Stimulated activated CD8-positive, alpha-beta memory T cell treated with anti-CD3 and anti-CD28 coated beads, Interleukin-4, amount 100 ng/mL, for 4 hours (primary cell): ENCODE data around the gene EFCAB5.
"Not testable (repeated sequence)": the region's sequence is repeated elsewhere in the genome, so short reads cannot be mapped to it uniquely, and the experiment has no call there.

Experiments
- DNase-seq, 2 donors: peaks; one replicate each; pipeline ENCODE4 v3.0.0-alpha.2; 2020; ENCODE audit warnings: low read depth in 2 of 2, low spot score in 1 of 2

EFCAB5 gene

DNA sequence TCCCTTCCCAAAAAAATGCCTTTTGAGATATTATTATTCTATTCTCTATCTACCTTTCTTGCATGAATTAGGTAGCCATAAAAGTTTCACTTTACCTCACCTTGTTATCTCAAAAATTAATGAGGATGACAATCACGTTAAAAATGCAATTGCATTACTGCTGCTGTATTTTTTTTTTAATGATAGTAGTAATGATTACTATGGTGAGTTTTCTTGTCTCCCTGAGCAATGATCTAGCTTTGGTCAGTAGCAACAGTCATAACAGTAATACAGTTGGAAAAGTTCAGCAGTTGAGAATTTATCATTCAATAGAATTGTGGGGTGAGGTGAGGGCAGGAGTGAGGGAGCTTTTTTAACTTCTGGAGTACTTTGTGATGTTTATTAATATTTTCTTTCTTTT, at the start of gene EFCAB5:
Gene EFCAB5 (plus strand): TSS at position 301 of the 400 bp plus-strand sequence. CDS start 163 bp downstream, outside the sequence.
- DNase-seq = no peak

DNA sequence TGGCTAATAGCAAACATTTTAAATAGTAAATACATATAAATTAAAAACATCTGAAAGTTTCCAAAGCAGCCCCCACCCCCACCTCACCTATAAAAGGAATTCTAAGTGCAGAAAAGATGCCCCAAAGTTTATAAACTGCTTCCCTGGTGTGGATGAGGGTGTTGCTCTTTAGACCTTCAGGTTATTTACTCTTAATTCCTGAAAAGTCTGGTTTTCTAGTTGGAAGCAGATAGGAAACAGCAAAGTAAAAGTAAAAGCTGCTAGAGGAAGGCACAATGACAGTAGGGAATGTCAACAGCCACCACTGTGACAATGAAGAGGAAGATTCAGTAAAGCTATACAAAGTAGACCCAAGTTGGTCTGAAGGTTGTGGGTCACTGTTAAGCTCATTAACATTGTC, 49.2 kb upstream of the EFCAB5 start:
- DNase-seq = no peak

DNA sequence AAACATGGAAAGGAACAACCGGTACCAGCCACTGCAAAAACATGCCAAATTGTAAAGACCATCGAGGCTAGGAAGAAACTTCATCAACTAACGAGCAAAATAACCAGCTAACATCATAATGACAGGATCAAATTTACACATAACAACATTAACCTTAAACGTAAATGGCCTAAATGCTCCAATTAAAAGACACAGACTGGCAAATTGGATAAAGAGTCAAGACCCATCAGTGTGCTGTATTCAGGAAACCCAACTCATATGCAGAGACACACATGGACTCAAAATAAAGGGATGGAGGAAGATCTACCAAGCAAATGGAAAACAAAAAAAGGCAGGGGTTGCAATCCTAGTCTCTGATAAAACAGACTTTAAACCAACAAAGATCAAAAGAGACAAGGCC, 44.3 kb upstream of the EFCAB5 start:
- DNase-seq = not testable (repeated sequence)

DNA sequence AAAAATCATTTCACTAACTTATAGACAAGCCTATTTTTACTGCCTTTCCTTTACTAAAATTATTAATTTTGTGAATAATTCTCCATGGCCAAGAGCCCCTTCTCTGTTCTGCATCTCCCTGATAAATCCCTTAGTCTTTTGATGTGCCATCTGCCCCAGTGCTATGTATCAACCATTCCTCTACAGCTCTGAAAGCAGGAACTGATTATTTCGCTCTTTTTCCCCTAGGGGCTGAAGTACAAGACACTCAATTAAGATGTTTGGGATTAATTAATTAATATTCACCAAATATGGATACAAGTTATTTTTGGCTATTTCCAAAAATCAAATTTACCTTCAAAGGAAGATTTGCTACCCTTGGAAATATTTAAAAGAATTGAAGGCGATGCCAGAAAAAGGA, 38.0 kb upstream of the EFCAB5 start:
- no peak for DNase-seq

DNA sequence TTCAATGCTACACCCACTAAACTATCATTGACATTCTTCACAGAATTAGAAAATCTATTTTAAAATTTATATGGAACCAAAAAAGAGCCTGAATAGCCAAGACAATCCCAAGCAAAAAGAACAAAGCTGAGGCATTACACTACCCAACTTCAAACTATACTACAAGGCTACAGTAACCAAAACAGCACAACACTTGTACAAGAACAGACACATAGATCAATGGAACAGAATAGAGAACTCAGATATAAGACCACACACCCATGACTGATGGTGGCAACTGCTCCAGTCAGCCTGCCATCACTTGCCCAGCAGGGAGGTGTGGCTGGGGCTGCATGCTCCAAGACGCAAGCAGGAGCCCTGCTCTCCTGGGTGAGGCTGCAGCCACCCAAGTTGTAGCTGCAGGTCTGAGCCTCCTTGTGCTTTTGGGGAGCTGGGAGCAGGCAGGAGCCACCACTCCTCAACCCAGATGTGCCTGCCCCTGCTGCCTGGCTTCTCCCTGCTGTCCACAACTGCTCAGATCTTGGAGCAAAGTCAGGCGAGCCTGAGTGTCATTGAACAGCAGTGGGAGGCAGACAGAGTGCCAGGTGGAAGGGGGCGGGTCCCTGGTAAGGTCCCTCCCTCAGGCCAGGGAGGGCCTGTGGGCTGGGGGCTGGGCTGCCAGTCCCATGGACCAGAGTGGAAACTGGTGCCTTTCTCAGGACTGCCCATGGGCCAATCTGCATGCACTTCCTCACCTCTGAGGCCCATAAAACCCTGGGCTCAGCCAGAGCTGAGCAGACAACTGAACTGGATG, 36.2 kb upstream of the EFCAB5 start:
- no peak for DNase-seq

DNA sequence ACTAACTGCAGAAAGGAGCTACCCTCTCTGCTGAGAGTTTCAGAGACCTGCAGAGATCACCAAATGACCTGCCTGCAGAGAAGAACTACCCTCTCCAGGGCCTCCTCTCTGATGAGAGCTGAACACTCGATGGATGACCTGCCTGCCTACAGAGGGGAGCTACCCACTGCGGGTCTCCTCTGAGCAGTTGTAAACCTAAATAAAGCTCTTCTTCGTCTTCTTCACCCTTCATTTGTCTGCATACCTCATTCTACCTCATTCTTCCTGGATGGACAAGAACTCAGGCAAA, 35.6 kb upstream of the EFCAB5 start:
- no peak for DNase-seq

DNA sequence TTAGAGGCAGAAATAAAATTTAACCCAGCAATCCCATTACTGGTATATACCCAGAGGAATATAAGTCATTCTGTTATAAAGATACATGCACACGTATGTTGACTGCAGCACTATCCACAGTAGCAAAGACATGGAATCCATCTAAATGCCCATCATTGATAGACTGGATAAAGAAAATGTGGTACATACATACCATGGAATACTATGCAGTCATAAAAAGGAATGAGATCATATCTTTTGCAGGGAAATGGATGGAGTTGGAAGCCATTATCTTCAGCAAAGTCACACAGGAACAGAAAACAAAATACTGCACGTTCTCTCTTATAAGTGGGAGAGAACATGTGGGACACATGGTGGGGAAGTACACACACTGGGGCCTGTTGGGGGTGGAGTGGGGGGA, 34.5 kb upstream of the EFCAB5 start:
- DNase-seq = no peak

DNA sequence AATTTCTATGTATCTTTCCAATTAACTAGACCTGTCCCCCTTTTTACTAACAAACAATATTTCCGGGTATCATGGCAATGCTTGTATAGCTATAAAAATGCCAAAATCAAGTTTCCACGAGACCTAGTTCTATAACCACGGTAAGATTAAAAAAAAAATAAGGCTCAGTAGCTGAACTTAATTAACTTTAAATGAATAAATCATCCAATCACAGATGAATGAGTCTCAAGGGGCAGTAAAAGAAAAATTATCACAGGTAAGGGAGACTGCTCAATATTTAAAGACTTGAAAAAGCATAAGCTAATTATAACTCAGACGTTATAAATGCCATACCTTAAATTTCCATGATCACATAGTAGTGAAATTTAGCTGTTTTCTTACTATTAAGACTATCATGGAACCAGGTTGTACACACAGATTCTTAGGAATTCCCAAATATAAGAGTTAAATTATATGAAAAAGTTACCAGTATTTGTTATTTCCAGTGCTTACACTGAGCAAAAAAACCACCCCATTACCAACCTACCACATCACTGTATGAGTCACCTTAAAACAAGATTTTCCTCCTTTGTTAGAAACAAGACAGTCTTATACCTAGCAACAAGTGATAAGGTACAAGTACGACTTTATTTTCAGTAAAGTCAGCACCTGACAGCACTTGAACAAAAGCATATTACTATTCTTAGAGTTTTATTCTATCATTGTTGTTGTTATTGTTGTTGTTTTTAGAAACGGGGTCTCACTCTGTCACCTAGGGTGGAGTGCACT, 32.0 kb upstream of the EFCAB5 start:
- no peak for DNase-seq

DNA sequence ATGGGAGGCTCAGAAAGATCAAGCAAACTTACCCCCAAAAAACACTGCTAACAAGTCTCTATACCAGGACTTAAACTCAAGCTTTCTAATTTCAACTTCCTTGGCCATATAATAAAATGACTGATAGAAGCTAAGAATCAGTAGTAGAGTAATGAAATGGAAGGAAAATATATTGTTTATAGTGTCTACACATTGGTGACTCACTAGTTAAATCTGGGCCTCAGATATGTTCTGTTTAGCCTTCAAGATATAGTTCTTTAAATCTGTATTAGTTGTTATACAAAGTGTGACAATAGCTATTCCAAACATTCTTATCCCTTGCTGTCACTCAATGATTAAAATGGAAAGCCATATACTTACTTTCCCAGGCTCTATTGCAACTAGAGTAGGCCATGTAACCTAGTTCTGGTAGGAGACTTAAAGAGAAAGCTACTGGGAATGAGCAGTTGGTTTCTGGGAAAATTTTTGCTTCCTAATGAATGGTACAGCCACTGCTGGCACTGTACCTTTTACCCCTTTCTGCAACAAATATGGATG, 29.7 kb upstream of the EFCAB5 start:
- no peak for DNase-seq

DNA sequence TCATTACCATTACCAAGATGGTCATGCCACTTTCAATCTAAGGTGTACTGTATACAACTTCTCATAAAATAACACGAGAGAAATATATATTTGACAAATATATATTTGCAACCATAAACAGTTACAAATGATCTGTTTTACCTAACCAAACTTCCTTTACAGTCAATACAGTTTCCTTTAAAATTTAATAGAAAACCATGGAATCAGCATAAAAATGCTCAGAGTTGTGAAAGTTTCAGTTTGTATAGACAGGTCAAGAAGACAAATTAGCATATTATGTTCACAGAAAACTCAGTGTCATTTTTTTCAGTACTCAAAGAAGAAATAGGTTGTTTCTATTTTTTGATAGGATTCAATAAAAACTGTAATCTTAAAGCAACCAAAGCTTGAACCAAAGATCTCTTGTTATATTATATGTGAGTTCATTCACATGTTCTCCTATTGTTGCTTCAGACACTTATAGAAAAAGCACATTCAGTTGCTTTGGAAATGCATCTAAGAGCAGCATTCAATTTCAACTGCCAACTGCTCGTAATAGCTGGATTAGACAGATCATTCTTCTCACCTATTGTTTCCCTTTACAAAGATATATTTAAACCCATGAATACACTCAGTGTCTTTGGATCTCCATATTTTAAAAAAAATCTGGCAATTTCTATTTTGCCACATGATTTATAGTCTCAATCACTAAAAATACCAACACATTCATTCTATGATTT, 26.5 kb upstream of the EFCAB5 start:
- no peak for DNase-seq

DNA sequence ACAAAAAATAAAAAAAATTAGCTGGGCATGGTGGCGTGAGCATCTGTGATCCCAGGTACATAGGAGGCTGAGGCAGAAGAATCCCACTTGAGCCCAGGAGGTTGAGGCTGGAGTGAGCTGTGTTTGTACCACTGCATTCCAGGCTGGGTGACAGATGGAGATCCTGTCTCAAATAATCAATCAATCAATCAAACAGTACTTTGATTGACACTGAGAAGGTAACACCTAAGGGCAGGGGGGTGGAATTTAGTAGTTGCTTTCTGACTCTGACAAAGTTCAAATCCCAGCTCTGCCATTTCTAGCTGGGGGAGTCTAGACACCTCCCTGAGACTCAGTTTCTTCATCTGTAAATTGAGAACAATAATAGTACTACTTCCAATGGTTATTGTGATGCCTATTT, 23.4 kb upstream of the EFCAB5 start:
- no peak for DNase-seq

DNA sequence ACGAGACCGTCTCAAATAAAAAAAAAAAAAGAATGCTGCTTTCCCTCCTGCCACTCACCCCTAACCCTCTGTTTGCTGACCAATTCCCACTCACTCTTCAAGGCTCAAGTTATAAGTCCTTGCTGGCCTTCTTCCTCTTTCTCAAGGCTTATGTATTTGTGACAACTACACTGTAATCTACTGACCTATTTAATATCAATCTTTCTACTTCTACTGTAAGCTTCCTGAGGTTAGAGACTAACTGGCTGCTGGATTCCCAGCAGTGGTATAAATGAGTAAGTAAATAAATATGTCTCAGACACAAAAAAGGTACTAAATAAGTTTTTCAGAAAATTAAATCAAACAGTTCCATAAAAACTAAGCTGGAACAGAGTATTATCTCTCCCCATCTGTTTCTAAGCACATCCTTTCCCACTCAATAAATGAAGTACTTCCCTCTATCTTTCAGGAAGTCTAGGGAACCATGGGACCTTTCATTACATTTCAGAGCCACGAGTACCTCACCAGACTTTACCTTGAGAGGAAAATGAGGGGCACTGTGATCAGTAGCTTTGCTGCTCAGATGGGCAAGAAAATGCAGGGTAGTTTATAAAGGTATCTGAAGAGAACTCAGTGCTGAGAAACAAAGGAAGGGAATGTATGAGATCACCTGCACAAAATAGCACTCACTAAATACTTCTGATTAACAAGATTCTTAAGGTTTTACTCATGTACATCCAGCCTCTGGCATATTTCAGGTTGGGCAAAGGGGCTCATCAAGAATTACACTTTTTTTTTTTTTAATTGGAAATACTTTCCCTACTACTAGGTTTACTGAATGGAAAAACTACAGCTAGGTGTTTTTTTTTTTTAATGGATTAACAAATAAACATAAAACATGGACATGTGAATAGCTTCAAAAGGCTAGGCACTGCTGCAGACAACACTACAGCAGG, 22.2 kb upstream of the EFCAB5 start:
- DNase-seq = no peak

DNA sequence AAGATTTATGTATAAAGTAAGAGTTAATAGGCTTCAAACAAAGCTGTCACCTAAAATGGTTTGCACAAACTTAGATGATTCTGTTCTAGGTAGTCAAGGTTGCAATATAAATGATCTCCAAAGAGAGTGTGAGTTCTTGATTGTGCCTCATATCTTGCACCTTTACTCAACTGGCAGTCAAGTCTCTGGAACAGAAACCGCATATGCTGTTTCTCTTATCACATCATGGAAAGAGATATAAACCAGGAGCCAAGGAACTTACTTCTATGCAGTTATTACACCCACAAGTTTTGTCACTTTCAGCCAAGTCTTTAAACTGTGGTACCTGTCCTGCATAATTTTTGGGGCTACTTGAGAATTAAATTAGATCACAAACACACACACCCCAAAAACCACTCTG, 16.6 kb upstream of the EFCAB5 start:
- DNase-seq = no peak

DNA sequence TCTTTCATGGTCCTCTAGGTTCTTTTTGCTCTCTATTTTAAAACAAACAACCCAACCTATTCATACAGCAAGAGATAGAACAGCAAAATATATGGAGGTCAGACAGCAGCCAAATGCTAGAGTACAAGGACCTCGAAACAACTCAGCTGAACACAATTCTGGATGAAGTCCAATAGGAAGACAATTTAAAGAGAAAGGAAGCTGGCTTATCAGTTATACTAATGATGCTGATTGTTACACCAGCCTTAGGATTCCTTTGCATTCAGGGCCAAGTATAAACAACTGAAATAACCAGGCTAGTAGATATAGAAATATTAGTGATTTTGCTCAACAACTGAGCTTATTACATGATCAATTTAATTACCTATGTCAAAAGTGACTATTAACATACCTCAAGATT, 13.9 kb upstream of the EFCAB5 start:
- DNase-seq = no peak

DNA sequence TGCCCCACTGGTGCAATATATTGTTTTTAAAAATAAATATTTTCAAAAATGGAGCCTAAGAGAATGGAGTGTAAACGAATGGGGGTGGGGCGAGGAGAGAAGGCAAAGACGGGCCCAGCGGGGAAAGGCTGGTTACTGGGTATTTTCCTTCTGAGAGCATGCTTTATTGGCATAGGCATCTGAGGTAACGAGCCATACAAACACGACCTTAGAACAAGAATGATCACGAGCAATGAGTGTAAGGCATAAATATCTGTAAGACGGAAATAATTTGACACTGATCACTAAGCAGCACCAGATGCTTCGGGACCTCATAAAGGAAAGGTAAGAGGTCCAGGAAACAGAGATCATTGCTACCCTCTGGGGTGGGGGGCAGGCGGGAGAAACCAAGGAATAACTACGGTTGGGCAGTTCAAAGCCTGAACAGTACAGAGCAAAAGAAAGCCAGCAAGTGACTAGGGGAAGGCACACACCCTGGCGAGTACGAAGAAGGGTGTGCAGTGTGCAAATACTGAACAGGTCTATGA, 12.4 kb upstream of the EFCAB5 start:
- no peak for DNase-seq

DNA sequence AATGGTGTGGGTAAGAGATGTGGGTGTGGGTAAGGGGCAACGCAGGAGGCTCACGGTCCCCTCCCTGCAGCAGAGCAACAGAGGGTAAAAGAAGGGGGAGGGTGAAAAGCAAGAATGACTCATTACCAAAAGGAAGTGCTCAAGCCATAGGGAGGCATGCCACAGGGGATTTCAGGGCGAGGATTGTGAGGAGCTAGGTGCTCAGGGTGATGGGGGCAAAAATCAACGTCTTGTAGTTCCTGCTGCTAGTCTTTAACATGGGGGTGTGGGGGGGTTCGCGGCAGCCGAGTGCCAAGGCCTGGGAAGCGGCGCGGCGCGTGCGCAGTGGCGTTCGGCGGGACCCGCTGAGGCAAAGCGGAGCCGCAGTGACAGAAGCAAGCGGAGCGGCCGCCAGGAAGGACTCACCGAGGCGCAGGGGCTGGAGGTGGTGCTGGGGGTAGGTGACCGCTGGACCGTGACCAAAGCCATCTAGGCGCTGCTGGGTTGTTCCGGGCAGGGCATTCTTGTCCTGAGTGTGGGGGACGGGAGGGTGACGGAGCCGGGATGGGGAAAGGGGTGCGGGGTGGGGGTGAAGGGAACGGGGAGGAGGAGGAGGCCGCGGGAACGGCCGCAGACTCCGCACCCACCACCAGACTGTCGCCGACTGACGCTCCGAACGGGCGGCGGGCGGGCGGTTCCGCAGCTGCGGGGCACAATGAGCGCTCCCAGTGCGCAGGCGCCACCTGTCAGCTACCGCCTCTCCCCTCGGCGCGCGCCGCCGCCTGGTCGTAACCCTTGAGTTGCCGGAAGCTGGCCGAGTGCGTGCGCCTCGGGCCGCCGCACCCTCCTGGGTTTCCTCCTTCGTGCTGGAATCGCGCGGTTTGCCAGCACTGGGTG, 11.7 kb upstream of the EFCAB5 start, which contains the start of gene SSH2:
Gene SSH2 (minus strand): TSS at position 696 of the 876 bp plus-strand sequence. CDS start 228 bp downstream, at position 468.
- peak; percentile 62 to 77 for DNase-seq

DNA sequence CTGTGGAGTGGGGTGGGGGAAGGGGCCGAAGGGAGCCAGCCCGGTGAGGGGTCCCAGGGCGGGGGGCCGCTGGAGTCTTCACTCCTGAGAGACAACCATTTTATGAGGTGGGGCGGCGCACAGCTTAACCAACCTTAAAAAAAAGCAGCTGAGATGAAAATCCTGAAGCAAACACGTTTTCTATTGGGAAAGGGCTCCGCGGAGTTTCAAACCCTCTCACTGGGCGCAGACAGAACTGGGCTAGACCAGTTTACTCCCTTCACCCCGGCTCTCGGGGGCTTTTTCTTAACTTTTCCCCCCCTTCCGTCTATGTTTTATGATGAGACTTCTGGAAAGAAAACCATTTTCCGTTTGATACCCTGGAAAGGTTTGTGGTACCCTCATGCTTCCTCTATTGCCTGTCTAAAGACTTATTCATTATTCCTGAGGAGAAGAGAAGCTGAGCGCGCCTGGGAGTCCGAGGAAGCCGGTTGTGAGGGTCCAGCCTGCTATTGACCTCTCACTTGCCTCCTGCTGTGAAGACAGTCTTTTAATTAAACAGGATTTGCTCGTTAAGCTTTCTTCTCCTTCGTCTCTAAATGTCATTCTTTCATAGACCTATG, 10.9 kb upstream of the EFCAB5 start:
- peak in 1 of 2 donors; percentile 12 for DNase-seq

DNA sequence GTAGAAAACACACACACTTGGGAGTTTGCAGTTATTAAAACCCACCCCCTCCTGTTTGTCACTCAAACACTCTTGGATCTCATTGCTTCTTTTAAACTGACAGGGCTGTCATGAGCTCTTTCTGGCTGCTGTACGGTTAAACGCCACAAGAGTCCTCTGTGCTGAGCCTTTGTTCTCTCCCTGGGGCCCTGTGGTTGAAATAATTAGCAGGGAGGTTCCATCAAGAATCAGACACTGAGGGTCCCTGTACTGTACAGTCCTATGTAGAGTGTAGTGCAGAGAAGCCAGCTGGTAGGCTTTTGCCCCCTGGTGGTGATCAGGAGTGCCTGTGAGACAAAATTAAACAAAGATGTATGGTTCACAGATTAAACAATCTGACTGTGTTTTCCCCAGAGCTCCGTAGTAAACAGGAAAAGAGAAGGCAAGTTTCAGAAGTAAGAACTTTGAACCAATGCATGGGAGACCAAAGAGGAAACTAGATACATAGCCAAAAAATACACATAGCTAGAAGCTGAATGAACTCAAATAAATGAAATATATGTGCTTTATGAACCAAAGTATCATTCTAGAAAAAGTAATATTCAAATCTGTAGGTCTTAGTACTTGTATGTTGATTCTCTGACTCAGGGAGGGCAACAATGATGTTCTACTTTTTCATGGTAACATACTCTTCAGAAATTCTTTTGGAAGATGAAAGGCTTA, 10.1 kb upstream of the EFCAB5 start:
- DNase-seq = peak; percentile 25 to 53
